Fibroblast of skin of left quadriceps (primary cell): ENCODE measurements around the gene PRODH2.
"Not testable (repeated sequence)": the region's sequence is repeated elsewhere in the genome, so short reads cannot be mapped to it uniquely, and the experiment has no call there.

Experiments used
- DNase-seq, 2 experiments: peaks; one replicate each; pipeline ENCODE4 v3.0.0-alpha.2; 2013; ENCODE audit warnings: low read depth in 2 of 2

PRODH2 gene

DNA sequence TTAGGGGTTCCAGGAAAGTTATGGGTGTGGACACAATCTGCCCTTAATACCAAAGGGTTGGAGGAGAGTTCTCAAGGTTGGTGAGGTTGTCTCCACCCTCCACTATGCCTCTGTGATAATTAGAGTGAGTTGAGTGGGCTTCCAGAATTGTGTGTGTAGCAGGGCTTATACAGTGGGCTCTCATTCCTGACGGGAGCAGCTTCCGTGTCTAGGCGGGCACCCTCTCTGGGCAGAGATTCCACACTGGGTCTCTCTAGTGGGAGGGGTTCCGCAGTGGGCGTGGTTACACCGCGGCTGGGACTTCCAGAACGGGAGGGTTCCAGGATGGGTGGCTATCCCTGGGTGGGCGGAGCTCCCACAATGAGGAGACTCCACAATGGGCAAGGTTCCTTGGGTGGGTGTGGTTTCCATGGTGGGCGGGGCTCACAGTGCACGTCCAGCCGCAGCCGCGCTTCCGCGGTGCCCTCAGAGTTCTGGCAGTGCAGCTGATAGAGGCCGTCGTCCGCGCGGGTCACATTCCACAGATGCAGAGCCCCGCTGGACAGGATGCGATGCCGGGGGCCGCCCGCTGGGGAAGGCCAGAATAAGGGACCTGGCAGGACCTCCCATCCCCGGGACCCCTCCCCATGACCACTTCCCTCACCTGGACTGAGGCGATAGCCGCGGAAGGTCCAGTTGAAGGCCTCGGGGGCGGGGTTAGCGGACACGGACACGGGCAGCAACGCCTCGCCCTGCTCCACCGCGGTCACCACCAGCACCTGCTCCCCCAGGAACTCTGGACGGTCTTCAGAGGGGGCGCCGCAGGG, 31.2 kb upstream of the PRODH2 start:
- no peak for DNase-seq

DNA sequence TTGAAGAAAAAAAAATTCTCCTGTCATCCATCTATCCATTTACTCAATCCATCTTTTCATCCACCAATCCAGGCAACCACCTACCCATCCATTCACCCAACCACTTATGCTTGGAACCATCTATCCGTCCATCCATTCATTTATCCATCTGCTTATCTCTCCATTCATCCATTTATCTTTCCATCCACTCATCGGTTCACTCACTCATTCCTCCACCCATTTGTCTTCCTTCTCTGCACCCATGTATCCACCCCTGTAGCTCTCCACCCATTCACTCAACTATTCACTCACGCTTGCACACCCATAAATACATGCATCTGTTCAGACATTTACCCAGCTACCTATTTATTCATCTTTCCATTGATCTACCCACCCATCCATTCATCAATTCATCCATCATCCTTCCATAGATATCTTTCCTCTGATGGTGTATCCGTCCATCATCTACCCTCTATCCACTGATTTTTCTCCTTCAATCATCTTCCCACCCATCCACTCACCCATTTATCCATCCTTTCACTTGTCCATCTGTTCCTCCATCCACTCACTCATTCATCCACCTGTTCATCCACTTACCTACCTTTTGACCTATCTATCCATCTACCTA, 30.1 kb upstream of the PRODH2 start:
- DNase-seq, result no peak

DNA sequence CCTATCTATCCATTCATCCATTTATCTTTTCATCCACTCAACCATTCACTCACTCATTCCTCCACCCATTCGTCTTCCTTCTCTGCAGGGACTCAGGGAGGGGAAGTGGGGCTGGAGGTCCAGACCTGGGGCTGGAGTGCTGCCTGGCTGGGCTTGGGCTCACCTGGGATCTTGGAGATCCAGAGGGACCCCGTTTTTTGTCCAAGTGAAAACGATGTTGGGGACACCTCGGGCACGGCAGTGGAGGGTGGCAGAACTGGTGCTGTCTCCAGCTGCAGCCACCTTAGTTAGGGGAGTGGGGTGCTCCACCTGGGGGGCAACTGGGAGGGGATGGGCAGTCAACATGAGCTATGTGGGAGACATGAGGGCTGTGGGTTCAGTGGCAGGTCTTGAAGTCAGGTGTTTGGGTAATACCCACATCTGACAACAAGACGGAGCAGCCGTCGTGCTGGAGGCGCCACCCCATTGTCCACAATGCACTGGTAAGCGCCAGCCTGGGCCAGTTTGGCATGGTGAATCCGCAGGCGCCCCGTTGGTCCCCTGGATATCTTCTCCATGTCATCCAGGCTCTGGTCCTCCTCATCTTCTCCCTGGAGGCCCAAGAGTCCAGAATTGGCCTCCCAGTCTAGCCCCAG, 29.4 kb upstream of the PRODH2 start:
- no peak for DNase-seq

DNA sequence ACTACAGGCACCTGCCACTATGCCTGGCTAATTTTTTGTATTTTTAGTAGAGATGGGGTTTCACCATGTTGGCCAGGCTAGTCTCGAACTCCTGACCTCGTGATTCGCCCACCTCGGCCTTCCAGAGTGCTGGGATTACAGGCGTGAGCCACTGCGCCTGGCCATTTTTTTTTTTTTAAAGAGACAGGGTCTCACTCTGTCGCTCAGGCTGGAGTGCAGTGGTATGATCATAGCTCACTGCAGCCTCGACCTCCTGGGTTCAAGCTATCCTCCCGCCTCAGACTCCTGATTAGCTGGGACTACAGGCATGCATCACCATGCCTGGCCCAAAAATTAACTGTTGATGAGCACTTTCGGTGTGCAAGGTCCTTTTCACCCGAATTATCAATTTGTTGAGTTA, 23.5 kb upstream of the PRODH2 start:
- DNase-seq, result not testable (repeated sequence)

DNA sequence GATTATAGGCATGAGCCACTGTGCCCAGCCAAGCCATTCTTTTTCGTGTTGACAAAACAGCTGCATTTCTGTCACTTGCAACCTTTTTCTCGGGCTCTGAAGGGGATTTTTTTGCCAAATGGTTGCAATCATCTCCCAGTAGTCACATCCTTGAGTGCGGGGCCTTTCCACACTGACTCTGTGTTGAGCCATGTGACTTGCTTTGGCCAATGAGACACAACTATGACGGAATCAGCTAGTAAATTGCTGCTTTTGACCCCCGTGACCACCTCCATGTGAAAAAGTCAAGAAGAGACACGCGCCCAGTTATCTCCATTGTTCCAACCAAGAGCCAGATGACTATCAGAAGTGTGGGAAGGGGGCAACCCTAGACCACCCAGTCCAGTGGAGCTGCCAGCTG, 21.3 kb upstream of the PRODH2 start:
- no peak for DNase-seq

DNA sequence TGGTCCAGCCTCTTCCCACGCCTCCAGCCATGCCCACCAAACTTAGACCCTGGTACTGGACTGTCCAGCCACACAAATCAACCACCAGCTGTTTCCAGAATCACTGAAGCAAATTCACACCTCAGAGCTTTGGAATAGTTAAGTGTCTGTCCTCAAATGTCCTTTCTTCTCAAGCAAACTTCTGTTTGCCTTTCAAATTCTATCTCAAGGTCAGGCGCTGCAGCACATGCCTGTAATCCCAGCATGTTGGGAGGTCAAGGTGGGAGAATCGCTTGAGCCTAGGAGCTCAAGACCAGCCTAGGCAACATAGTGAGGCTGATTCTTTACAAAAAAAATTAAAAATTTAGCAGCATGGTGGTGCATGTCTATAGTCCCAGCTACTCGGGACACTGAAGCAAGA, 19.4 kb upstream of the PRODH2 start:
- DNase-seq, result no peak

DNA sequence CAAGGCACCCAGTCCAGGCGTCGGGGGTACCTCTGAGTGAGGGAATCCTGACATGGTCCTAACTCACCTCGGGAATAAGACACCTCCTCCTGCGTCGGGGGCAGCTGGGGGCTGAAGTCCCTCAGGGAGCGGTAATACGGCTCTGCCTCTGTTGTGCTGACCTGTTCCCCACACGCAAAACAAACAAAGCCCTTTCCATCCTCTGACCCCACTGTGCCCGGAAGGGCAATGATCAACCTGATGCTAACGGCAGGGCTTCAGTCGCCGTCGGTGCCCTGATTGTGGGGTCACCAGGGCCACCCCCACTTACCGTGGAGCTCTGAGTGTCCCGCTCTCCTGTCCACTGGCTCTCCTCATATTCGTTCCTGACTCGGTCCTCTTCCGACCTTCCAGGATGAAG, 18.3 kb upstream of the PRODH2 start:
- no peak for DNase-seq

DNA sequence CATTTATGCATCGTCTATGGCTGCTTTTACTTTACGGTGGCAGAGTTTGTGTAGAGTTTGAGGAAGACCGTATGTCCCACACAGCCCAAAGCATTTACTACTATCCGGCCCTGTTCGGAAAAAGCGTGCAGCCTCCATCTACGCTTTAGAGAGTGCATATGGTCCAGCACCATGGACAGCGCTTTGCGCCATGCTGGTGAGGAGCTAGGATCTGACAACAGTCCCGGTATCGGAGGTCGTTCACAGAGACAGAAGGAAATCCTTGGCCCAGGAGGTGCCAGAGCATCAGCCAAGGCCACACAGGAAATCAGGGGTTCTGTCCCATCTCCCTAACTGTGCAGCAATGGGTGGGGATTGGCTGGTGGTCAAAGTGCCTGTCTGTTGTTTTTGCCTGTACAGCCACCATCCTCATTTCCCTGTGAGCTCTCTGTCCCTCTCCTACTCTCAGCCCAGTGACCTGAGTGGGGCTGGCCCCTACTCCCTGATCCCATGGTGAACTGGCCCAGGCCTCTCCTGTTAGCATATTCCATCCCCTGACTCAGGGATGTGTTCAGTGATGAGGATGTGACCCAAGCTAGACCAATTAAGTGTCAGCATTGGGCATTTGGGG, 16.2 kb upstream of the PRODH2 start:
- peak; percentile 28 to 30 for DNase-seq

DNA sequence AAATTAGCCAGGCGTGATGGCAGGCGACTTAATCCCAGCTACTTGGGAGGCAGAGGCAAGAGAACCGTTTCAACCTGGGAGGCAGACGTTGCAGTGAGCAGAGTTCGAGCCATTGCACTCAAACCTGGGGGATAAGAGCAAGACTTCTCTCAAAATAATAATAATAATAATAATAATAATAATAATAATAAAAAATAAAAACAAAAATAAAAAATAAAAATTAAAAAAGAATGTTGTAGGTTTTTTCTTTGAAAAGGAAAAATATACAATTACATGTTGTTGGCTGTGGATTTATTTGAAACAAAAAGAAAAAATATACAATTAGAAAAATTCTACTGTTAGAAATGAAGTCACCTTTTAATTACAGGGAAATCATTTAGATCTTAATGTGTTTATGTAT, 11.5 kb upstream of the PRODH2 start:
- DNase-seq, result no peak

DNA sequence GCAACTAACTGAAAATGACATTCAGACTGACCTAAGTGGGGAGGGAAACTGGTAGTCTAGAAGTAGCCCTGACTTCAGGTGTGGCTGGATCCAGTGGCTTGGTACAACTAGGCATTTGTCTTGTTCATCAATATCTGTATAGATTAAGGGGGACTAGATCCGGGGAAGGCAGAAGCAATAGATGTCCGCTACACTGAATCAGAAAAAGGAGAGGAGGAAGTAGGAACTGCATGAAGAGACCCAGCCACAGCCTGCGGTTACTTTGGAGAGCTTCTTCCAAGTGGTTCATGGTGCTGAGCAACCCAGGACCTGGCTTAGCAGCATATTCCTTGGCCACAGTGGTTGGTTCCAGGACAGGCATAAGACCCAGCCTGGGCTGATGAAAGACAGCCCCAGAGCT, 9.9 kb upstream of the PRODH2 start:
- DNase-seq, result no peak

DNA sequence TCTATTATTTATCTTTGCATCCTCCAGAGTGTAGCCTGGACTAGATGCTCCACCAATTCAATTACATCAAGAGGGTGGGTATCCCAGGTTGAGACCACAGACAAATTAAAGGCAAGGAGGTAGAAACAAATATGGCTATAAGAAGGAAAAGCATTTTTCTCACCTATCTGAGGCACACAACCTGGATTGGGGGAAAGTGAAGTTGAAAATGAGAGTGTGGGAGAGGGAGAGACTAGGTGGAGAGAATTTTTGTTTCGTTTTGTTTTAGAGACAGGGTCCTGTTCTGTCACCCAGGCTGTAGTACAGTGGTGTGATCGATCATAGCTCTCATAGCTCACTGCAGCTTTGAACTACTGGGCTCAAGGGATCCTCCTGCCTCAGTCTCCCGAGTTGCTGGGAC, 5.8 kb upstream of the PRODH2 start:
- DNase-seq, result no peak

DNA sequence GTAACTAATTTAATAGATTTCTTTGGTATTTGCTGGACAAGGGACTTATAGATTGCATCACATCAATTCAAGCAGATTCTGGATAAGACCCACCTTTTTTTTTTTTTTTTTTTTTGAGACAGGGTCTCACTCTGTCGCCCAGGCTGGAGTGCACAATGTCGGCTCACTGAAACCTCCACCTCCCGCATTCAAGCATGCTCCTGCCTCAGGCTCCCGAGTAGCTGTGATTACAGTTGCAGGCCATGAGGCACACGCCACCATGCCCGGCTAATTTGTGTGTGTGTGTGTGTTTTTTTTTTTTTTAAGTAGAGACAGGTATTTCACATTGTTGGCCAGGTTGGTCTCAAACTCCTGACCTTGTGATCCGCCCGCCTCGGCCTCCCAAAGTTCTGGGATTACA, 4.2 kb upstream of the PRODH2 start:
- DNase-seq, result no peak

DNA sequence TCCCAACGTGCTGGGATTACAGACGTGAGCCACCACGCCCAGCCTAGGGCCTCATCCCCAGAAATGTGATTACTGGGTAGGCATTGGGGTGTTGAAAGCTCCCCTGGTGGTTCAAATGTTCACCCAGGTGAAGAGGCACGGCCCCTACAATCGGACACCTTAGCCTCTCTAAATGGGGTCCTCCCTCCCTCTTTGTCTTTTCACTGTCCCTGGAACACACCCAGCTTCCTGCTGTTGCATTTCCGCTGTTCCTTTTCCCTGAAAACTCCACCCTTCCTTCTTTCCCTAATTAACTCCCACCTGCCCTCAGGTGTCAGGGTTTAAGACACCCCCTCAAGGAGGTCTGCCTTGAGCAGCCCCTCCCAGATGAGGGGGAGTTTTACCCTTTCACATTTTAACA, 3.6 kb upstream of the PRODH2 start:
- no peak for DNase-seq

DNA sequence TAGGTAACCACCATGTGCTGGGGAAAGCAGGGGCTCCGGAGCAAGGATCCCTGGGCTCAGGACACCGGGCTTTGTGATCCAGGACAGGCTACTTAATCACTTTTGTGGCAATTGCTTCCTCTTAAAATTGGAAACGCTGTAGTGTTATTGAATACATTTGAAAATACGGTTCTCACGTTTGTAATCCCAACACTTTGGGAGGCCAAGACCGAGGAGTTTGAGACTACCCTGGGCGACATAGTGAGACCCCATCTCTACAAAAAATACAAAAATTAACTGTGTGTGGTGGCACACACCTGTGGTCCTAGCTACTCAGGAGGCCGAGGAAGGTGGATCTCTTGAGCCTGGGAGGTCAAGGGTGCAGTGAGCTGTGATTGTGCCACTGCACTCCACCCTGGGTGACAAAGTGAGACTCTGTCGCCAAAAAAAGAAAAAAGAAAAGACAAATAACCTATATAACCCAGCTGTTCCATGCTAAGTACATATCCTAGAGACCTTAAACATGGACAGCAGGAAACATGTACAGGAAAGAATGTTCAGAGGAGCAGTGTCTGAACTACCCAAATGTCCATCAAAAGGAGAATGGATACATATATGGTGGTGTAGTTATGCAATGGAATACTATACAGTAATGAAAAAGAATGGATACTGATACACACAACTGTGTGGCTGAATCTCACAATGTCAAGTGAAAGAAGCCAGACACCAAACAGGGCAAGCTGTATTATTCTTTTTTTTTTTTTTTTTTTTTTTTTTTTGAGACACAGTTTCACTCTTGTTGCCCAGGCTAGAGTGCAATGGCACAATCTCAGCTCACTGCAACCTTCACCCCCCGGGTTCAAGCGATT, 622 bp upstream of the PRODH2 start:
- no peak for DNase-seq

DNA sequence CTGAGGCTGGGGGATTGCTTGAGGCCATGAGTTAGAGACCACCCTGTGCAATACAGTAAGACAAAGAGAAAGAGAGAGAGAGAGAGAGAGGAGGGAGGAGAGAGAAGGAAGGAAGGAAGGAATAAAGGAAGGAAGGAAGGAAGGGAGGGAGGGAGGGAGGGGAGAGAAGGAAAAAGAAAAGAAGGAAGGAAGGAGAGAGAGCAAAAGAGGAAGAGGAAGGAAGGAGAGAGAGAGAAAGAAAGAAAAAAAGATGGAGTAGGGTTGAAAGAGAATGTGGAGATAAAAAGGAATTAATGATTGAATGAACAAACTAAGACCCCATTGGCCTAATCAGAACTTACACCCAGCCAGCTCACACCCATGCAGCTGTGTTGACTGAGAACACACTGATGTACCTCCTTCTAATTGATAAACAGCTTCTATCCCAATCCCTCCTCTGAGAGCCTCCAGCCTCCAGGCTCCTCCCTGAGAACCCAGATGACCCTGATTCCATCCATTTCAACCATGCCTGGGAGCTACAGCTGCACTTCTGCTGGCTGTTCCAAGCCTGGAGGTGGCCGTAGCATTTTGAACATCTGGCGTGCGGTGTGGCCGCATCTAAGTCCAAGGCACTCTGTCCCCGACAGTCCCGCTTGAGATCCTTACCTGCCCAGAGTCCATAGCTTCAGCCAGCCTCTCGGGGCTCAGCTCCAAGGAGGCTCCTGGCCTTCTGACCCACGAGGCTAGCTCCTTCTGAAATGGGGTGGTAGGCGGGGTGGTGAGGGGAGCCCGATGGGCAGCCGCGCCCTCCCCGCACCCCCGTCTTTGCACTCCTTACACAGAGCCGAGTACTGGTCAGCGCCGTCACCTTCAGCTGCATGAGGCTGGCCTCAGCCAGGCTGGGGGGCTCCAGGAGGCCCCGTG, 1.1 kb downstream of the PRODH2 start:
- no peak for DNase-seq

DNA sequence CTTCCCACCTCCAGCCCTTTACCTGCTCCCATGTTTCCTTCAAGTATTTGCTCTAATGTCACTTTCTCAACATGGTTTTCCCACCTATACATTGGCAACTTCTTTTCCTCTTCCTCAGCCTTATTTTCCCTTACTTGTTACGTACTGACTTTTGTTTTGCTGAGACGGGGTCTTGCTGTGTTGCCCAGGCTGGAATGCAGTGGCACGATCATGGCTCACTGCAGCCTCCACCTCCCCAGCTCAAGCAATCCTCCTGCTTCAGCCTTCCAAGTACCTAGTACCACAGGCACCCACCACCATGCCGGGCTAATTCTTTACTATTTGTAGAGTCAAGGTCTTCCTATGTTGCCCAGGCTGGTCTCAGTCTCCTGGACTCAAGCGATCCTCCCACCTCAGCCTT, 5.0 kb downstream of the PRODH2 start:
- DNase-seq, result no peak

DNA sequence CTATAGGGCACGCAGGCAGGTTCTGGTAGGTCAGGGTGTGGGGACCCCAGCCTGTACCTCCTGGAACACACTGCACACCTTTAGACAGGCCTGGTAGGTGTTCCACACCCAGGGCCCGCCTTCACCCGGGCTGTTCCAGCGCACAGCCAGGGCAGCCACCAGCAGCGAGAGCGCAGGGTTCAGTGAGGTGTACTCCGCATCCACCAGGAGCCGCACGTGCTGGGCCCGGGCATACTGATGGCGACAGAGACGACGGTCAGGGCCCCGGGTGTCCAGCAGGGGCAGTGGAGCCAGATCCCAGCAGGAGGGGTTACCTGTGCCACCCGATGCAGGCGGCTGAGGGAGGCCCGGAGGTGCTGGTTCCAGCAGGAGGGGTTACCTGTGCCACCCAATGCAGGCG, 6.0 kb downstream of the PRODH2 start:
- no peak for DNase-seq

DNA sequence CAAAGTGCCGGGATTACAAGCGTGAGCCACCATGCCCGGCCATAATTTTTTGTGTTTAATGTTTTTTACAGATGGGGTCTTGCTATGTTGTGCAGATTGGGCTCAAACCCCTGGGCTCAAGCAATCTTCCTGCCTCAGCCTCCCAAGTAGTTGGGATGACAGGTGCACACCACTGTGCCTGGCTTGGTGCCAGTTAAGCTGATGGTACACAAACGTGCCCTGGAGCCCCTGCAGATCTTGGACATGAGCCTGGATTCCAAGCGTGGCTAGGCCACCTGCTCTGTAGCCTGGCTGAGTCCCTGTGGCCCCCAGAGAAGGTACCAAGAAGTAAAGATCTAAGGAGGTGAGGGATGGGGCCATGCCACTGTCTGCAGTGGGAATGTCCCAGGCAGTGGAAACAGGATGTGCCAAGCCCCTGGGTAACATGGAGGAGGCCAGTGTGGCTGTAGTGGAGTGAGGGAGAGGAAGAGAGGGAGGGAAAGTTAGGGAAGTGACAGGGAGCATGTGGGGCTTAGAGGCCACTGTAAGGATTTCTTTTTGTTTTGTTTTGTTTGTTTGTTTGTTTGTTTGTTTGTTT, 7.0 kb downstream of the PRODH2 start:
- DNase-seq, result no peak

DNA sequence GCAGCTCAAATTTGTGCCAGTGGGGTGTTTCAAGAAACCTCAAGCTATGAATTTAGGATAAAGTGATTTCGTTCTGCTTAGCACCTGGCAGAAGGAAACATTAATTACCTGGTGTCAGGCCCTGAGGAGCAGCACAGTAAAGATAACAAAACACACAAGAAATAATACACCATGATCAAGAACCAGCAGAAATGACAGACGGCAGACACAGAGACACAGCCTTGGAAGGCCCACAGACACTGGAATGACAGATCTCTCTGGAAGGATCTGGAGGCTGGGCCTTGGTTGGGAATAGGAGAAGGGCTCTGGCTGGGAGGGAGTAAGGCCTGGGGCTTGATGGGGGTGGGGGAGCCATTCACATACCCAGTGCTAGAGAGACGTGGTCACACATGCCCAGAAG, 10.8 kb downstream of the PRODH2 start:
- no peak for DNase-seq

DNA sequence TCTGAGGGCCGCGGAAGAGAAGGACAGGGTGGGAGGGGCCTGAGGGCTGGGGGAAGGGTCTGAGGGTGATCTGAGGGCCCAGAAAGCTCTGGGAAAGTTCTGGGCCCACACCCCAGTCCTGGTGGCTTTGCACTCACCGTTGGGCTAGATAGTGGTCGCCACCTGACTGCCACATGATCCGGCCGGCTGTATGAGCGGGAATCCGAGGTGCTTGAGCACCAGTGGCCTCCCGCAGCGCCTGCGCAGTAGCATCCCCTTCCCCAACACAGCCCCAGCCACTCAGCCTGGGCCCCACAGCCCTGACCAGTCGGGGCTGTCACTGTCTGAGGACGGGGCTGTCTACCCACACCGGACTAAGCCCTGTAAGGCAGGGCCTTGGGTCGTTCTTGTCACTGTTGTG, 15.0 kb downstream of the PRODH2 start:
- no peak for DNase-seq
